Thyroid gland (tissue), 4 donors: ENCODE results near the gene CCNQ.

Experiments
- CTCF ChIP-seq, 6 experiments: fragments of 200-600 bp in 3 of 6; fragments of 450-650 bp in 3 of 6; sonication (generic) in 3 of 6; IDR thresholded peaks; one replicate each; pipeline ENCODE4 v1.5.1; 2016 to 2019; ENCODE audit warnings: antibody characterized with exemption in 6 of 6, mild to moderate bottlenecking in 2 of 6, inconsistent platforms in 1 of 6, moderate library complexity in 1 of 6
- POLR2A ChIP-seq, 2 donors: fragments of 450-650 bp; IDR thresholded peaks; one replicate each; pipeline ENCODE4 v1.6.1; 2017; ENCODE audit warnings: antibody characterized with exemption in 2 of 2, mild to moderate bottlenecking in 2 of 2, moderate library complexity in 1 of 2

- TF ChIP-seq CTCF (IDR thresholded peaks at IDR 0.05) (no peak), POLR2A (IDR thresholded peaks at IDR 0.05) (no peak)
Measured at GRCh38 chrX:153562546-153562945, 36.4 kb downstream of the CCNQ start.
